ENCODE data around the gene FBLIM1.

GRCh38 chr1:15747378-15747777, 11.2 kb upstream of the FBLIM1 start:
- TF ChIP-seq EP300 (IDR thresholded peaks at IDR 0.05; ENCODE audit: low read depth): no peak
- TF ChIP-seq POLR2A (IDR thresholded peaks at IDR 0.05): no peak
- no peak for TF ChIP-seq CTCF (IDR thresholded peaks at IDR 0.05)
- no peak for TF ChIP-seq POLR2AphosphoS5 (IDR thresholded peaks at IDR 0.05)
